ENCODE data around the gene KRTAP3-2.

DNA sequence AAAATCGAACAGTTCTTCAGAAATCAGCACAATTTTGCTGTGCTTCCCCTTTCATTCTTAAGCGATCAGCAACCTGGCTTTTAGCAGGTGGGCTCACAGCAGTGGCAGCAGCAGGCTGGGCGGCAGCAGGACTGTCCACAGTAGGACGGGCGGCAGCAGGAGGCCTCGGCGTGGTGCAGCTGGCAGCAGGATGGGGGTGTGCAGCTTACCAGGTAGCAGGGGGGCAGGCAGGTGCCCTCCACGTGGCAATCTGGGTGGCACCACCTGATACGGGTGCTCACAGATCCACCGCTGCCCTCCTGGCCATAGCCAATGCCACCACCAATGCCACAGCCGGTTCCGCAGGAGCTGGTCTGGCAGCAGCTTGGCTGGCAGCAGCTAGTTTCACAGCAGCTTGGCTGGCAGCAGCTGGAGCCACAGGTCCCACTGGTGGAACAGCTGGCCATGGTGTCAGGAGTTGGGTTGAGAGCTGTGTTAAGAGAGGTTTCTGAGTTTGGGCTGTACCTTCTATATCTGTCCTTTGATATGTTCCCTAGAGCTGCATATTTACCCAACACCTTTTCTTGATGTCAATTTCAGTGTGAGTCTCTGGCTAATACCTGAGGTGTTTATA is 30.0 kb upstream of the KRTAP3-2 start, which contains the start of gene KRTAP1-4:
- TF ChIP-seq, protein P1, sequence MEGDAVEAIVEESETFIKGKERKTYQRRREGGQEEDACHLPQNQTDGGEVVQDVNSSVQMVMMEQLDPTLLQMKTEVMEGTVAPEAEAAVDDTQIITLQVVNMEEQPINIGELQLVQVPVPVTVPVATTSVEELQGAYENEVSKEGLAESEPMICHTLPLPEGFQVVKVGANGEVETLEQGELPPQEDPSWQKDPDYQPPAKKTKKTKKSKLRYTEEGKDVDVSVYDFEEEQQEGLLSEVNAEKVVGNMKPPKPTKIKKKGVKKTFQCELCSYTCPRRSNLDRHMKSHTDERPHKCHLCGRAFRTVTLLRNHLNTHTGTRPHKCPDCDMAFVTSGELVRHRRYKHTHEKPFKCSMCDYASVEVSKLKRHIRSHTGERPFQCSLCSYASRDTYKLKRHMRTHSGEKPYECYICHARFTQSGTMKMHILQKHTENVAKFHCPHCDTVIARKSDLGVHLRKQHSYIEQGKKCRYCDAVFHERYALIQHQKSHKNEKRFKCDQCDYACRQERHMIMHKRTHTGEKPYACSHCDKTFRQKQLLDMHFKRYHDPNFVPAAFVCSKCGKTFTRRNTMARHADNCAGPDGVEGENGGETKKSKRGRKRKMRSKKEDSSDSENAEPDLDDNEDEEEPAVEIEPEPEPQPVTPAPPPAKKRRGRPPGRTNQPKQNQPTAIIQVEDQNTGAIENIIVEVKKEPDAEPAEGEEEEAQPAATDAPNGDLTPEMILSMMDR (IDR thresholded peaks at IDR 0.05), result no peak
- no peak for TF ChIP-seq POLR2A (IDR thresholded peaks at IDR 0.05)

All from uterus (tissue), 2 donors.